DMS53 treated with DMSO at 0.1 percent for 48 hours (cell line): ENCODE results near the gene APC2.

Experiments used
- DNase-seq: peaks from one replicate; lab custom pipeline; 2025; ENCODE audit not compliant: unreplicated experiment; lab: John Stamatoyannopoulos, UW

The APC2 gene

GRCh38 chr19:1478934-1479707, 29.2 kb downstream of the APC2 start, which contains the start of gene C19orf25:
Gene C19orf25 (minus strand): TSS chr19:1479215. CDS start chr19:1478903, 312 bp downstream.
- DNase-seq = peak; percentile 69

- no peak for DNase-seq
Observed at GRCh38 chr19:1481224-1481892, 31.4 kb downstream of the APC2 start.

GRCh38 chr19:1481893-1482360, 32.0 kb downstream of the APC2 start:
- DNase-seq = no peak

GRCh38 chr19:1482361-1483130, 32.6 kb downstream of the APC2 start:
- no peak for DNase-seq

- DNase-seq = no peak
Observed at GRCh38 chr19:1483131-1483978, 33.4 kb downstream of the APC2 start.

- no peak for DNase-seq
Observed at GRCh38 chr19:1483979-1484428, 34.1 kb downstream of the APC2 start.

DNA sequence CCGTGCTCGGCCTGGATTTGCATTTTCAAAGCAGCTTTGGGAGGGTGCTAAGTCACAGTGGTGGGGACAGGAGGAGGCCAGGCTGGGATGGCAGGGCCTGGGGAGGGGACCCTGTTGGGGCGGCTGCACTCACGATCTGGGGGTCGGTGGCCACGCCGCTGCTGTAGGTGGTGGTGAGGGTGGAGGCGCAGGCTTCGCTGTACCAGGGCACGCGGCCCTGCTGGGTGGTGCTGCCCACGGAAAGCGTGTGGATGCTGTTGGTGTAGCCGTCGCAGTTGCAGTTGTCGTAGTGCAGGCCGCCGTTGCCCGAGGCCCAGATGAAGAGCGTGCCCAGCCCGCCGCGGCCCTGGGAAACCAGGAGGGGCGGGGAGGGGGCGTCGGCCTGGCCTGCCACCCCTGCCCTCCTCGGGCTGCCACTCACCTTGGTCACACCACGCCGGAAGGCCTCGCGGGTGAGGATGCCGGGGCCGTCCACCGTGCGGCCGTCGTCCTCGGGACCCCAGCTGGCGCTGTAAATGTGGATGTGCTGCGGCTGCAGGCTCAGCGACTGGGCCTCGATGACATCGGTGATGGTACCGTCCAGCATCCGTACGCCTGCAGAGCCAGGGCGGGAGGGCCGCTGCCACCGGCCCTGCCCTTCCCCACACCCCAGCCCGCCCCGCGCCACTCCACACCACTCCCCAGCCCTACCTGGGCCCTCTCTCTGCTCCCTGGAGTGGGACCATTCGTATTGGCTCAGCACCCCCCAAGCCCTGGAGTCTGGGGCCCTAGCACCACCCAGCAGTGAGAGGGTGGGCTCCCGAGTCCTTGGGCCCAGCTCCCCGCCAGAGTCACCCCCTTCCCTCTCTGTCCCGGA, 37.0 kb downstream of the APC2 start:
- DNase-seq = no peak

GRCh38 chr19:1487576-1488281, 37.8 kb downstream of the APC2 start:
- DNase-seq = no peak

DNA sequence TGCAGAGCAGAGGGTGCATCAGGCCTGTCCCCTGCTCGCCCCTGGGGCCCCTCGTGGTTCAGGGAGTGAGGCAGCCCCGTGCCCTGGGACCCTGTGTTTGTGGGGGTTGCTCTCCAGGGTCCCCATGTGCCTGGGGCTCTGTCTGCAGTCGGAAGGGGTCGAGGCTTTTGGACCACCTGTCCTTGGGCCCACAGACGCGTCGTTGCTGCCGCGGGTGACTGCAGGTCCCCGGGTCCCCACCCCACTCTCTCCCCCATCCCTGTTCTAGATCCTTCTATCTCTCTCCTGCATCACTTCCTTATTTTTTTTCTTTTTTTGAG, 38.3 kb downstream of the APC2 start:
- DNase-seq = no peak

- no peak for DNase-seq
Observed at GRCh38 chr19:1489463-1490310, 39.8 kb downstream of the APC2 start.

GRCh38 chr19:1490311-1491113, 40.6 kb downstream of the APC2 start, which contains the start of gene PCSK4:
Gene PCSK4 (minus strand): TSS chr19:1490350. CDS start chr19:1490346, 4 bp downstream.
- peak; percentile 94 for DNase-seq

DNA sequence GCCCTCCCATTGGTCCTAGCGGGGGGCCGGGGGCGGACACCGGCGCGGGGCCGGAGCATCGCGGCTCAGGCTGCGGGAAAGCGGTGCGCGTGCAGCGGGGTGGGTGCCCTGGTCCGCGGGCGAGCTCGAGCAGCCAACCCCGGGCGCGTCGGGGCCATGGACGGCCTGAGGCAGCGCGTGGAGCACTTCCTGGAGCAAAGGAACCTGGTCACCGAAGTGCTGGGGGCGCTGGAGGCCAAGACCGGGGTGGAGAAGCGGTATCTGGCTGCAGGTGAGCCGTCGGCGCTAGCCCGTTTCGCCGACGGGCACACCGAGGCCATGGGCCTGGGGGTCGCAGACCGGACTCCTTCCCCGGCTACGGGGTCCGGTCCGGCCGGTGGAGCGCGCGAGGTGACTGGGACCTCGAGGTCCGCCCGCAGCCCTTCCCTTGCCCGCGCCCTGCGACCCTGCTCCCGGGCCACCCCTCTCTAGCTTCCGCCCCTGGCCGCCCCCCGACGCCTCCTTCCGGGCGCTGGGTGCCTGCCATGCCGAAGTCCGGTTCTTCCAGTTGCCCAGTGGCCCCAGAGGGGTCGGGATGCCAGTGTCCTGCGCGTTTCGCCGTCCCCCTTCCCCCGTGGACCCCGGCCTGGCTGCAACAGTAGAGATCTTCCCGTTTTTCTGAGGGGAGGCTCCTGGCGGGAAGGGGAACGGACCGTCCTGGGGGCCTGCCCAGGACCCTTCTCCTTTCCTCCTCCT, 41.4 kb downstream of the APC2 start, which contains the start of gene REEP6:
TSS of gene REEP6 (plus strand) at position 68 of the 735 bp plus-strand sequence. CDS start at position 157, 89 bp downstream.
- no peak for DNase-seq

DNA sequence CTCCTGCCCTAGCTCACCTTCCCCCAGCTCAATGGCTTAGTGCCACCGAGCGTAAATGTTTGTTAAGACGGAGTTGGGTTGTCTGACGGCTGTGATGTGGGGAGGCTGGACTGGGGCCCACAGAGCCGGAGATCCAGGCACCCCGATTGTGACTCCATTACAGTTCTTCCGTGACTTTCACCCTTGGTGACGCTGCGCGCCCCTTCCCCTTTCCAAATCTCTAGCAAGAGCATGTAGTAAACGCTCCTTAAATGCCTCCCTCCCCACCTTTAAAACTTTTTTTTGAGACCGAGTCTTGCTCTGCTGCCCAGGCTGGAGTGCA, 41.9 kb downstream of the APC2 start:
- no peak for DNase-seq

DNA sequence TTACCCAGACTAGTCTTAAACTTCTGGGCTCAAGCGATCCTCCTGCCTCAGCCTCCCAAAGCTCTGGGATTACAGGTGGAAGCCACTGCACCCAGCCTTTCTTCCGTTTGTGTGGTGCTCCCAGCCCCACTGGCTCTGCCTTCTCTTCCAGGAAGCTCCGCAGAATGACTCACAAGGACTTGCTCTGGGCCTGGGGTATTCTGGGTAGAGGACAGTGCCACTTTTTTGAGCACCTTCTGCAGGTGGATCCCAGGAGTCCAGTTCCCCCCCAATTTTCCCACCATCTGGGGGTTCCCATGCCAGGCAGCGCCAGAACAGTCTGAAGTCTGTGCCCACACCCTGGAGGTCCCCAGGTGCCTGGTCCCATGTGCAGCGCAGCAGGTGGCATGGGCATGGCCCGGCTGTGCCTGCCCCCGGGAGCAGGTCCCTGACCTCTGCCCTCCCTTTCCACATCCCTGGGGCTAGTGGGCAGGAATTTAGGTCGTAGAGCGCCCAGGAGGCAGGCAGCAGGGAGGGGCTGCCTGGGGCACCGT, 42.6 kb downstream of the APC2 start:
- DNase-seq = no peak

DNA sequence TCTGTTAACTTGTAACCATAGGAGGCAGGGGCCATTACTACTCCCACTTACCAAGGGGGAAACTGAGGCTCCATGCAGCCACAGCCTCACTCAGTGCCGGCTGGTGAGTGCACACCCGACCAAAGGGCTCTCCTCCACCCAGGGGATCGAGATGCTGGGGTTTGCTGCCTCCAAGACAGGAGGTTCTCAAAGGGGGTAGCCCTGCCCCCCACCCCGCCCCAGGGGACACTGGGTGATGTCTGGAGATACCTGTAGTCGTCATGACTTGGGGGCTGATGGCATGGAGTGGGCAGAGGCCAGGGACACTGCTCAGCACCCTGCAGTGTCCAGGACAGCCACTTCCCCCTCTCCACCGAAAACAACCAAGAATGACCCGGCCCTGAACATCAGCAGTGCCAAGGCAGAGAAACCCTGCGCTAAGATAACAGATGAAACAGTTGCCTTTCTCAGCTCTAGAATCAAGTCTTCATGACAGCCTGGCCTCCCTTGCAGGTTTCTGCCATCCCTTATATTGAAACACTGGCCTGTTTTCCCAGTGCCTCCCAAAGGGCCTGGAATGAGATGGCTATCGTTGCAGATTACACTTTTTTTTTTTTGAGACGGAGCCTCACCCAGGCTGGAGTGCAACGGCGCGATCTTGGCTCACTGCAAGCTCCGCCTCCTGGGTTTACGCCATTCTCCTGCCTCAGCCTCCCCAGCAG, 44.3 kb downstream of the APC2 start:
- no peak for DNase-seq
